Body of pancreas (tissue), 4 donors: Measurements from ENCODE around the gene CYTH1.

Source experiments
- CTCF ChIP-seq, 7 experiments: fragments of 450-650 bp in 4 of 7; fragments of 200-600 bp in 3 of 7; sonication (generic) in 3 of 7; IDR thresholded peaks; one replicate each; pipeline ENCODE4 v1.5.1; 2016 to 2019; ENCODE audit warnings: antibody characterized with exemption in 7 of 7
- POLR2A ChIP-seq, 3 donors: fragments of 450-650 bp; IDR thresholded peaks; one replicate each; pipeline ENCODE4 v1.6.1; 2016; ENCODE audit warnings: antibody characterized with exemption in 3 of 3, mild to moderate bottlenecking in 2 of 3

- TF ChIP-seq CTCF (IDR thresholded peaks at IDR 0.05) (no peak), POLR2A (IDR thresholded peaks at IDR 0.05) (no peak)
Measured at GRCh38 chr17:78789149-78789662, 7.1 kb upstream of the CYTH1 start.
